Measurements from ENCODE around the gene THSD4.

THSD4 gene

GRCh38 chr15:71485094-71485693 is 369.9 kb downstream of the THSD4 start:
- peak; percentile 20 for DNase-seq
- Histone ChIP-seq H3K9me3 (ENCODE audit: severe bottlenecking) (no peaks in the 10 kb centered on the region), H3K27me3 (ENCODE audit: insufficient read depth, low read depth, severe bottlenecking) (no peaks in the 10 kb centered on the region), H3K36me3 (no peaks in the 10 kb centered on the region), H3K4me3 (ENCODE audit: low read depth, low read length) (no peak overlapping the region), H3K27ac (no peak overlapping the region)
- peak; percentile 71 for TF ChIP-seq CTCF (IDR thresholded peaks at IDR 0.05; ENCODE audit: low read depth, low read length)

DNA sequence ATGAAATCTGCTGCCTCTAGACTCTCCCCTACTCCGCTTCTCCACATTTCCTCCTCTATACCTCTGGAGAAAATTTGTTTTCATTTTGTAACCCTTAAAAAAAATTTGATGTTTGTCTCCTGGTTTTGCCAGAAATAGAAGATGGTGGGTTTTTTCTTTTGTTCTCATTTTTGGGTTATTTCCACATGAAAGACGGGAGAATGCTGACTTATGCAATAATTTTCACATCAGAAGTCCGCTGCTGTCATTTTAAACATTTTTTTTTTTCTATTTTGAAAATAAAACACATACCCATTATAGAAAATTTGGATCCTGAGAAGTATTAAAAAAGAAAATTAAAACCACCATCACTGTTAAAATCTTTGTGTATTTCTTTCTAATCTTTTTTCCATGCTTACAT is 374.3 kb downstream of the THSD4 start:
- H3K36me3 ChIP-seq: no peaks in the 10 kb centered on the region
- no peak overlapping the region for H3K4me3 ChIP-seq (ENCODE audit: low read depth, low read length)
- TF ChIP-seq CTCF (IDR thresholded peaks at IDR 0.05; ENCODE audit: low read depth, low read length): no peak
- H3K27me3 ChIP-seq (ENCODE audit: insufficient read depth, low read depth, severe bottlenecking): no peaks in the 10 kb centered on the region
- no peaks in the 10 kb centered on the region for H3K9me3 ChIP-seq (ENCODE audit: severe bottlenecking)
- H3K27ac ChIP-seq: no peak overlapping the region
- no peak for DNase-seq

- Histone ChIP-seq H3K4me3 (ENCODE audit: low read depth, low read length) (no peak overlapping the region), H3K27me3 (ENCODE audit: insufficient read depth, low read depth, severe bottlenecking) (no peaks in the 10 kb centered on the region), H3K9me3 (ENCODE audit: severe bottlenecking) (no peaks in the 10 kb centered on the region), H3K36me3 (no peaks in the 10 kb centered on the region), H3K27ac (no peak overlapping the region)
- no peak for TF ChIP-seq CTCF (IDR thresholded peaks at IDR 0.05; ENCODE audit: low read depth, low read length)
- DNase-seq: no peak
Observed at GRCh38 chr15:71493526-71493925, 378.3 kb downstream of the THSD4 start.

DNA sequence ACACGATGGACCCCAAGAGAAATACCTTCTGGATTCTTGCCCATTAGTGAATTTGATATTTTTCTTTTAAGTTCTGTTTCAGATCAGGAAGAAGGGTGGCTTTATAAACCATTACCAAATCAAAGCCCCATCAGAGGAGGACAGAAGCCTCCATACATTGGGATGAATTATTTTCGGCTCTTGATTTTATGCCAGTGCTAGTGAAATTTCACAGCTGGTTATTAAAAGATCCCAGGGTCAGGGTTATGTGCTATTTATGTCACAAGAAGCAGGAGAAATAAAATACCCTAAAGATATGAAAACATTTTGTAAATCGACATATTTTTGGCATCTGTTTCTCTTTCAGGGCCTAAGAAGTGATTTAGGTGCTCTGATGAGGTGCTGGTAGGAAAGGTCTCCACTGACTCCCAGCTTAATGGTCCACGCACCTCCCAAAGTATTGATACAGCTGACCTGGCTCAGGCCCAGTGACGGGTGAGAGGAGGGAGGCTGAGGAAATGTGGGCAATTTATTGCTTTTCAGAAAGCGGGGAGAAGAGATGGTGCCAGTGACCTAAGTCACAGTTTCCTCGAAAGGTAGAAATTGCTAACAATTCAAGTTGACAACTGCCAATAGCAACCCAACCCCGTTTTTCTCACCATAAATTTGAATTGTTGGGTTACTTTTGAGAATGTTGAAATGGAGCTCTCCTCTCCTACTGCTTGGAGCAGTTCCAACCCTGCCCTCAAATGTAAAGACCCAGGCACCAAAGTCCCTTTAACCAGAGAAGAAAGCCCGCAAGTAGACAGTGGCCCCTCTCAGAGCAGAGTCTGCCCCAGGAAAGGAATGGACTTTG is 379.5 kb downstream of the THSD4 start:
- DNase-seq: no peak
- Histone ChIP-seq H3K27me3 (ENCODE audit: insufficient read depth, low read depth, severe bottlenecking) (no peaks in the 10 kb centered on the region), H3K4me3 (ENCODE audit: low read depth, low read length) (no peak overlapping the region), H3K9me3 (ENCODE audit: severe bottlenecking) (no peaks in the 10 kb centered on the region), H3K36me3 (no peaks in the 10 kb centered on the region), H3K27ac (no peak overlapping the region)
- no peak for TF ChIP-seq CTCF (IDR thresholded peaks at IDR 0.05; ENCODE audit: low read depth, low read length)

DNA sequence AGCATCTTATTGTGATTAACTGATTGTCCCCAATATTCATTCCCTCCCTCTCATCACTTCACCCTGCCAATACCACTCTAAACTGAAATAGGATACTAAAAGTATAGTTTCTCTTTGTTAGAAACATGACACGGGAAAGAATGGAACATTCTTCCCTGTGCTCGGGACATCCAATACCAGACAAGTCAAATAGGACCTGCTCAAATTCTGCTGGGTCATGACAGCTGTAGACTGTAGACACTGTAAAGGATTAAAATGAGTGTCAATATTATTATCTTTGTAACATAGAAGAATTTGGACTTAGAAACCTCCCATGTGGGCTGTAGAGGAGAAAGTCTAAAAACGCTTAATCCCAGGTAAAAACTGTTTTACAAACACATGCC is 380.1 kb downstream of the THSD4 start:
- Histone ChIP-seq H3K4me3 (ENCODE audit: low read depth, low read length) (no peak overlapping the region), H3K36me3 (no peaks in the 10 kb centered on the region), H3K27ac (no peak overlapping the region), H3K27me3 (ENCODE audit: insufficient read depth, low read depth, severe bottlenecking) (no peaks in the 10 kb centered on the region), H3K9me3 (ENCODE audit: severe bottlenecking) (no peaks in the 10 kb centered on the region)
- TF ChIP-seq CTCF (IDR thresholded peaks at IDR 0.05; ENCODE audit: low read depth, low read length): no peak
- DNase-seq: no peak
